ENCODE data around the gene GTSE1.
"Not testable (repeated sequence)": the region's sequence is repeated elsewhere in the genome, so short reads cannot be mapped to it uniquely, and the experiment has no call there.

Gene GTSE1

DNA sequence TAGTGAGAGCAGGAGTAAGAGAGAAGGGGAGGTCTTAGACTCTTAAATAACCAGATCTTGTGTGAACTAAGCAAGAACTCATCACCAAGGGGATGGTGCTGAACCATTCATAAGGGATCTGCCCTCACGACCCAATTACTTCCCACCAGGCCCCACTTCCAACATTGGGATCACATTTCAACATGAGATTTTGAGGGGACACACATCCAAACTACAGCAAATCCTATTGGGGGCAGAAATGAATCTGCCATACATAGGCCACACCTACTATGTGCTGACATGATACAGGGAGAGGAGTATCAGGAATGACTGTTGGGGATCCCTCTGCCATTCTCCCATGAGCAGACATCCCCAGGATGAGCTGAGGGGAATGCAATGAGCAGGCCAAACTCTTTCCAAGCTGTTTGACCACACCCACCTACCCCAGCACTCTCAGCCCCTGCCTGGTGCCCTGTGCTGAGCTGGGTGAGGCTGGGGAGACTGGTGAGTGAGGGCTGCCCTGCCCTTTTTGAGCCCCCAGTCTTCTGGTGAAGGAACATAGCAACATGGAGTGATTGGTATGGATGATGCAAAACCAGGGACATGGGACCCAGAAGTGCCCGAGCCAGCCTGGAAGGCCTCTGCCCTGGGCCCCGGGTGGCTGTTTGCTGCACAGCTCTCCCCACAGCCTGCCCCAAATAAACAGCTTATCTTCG lies 1.2 kb upstream of the GTSE1 start:
- DNase-seq: peak; percentile 32

- peak; percentile 54 for DNase-seq
Observed at GRCh38 chr22:46297151-46297812, 612 bp downstream of the GTSE1 start.

GRCh38 chr22:46299101-46299500 lies 2.4 kb downstream of the GTSE1 start:
- DNase-seq: no peak

GRCh38 chr22:46300491-46300890 lies 3.8 kb downstream of the GTSE1 start:
- DNase-seq: no peak

DNA sequence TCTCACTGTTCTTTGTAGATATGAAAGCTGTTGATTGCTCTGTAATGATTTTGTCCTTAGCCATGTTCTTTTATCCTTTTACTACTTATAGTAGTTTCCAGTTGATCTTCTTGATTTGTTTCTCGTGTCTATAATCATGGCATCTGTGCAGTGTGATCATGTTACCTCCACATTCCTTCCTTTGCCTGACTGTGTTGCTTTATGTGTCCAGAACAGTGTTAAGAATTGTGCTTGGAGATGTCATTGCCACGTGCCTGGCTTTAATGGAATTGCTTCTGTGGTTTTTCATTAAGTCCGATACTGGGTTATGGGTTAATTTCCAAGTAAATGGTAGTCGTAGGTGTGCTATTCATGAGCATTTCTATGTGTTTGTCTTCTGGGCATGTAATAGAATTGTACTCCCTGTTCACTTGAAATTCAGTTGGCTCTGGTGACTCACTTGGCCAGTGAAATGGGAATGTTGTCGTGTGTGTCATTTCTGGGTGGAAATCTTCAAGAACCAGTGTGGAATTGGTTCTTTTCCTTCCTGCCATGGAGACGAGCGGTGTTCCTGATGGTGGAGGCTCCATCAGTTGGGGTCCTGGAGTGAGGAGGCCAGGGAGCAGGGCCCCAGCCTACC lies 6.8 kb downstream of the GTSE1 start:
- no peak for DNase-seq

DNA sequence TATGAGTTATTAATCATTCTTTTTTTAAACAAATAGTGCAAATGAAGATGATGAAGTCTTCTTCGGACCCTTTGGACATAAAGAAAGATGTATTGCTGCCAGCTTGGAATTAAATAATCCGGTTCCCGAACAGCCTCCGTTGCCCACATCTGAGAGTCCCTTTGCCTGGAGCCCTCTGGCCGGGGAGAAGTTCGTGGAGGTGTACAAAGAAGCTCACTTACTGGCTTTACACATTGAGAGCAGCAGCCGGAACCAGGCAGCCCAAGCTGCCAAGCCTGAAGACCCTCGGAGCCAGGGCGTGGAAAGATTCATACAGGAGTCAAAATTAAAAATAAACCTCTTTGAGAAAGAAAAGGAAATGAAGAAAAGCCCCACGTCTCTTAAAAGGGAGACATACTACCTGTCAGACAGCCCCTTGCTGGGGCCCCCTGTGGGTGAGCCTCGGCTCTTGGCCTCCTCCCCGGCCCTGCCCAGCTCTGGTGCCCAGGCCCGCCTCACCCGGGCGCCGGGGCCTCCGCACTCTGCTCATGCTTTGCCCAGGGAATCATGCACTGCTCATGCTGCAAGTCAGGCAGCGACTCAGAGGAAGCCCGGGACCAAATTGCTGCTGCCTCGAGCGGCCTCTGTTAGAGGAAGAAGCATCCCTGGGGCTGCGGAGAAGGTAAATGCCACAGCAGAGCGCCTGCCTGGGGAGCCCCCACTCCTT lies 11.8 kb downstream of the GTSE1 start:
- DNase-seq: no peak

DNA sequence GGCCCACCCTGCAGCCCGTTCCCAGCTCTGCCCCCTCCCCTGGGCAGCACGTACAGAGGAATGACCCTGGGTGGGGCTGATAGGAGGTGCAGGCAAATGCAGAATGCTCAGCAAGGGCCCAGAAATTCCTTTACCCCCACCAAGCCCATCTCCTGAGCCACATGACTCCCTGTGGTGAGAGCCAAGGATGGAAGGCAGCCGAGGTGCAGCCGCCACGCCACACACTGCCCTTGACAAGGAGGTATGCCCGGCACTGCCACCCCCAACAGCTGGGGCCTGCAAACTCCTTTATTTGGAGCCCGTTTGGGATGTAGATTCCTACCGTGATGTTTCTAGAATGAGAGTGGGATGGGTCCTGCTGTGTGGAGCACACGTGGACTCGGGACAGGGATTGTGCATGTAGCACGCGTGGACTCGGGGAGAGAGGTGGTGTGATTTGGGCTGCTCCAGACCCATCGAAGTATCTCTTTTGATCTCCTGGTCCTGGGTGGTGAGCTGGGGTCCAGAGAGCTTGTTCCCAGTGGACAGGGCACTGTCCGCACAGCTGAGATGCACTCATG lies 12.9 kb downstream of the GTSE1 start:
- no peak for DNase-seq

- no peak for DNase-seq
Observed at GRCh38 chr22:46312056-46312455, 15.4 kb downstream of the GTSE1 start.

DNA sequence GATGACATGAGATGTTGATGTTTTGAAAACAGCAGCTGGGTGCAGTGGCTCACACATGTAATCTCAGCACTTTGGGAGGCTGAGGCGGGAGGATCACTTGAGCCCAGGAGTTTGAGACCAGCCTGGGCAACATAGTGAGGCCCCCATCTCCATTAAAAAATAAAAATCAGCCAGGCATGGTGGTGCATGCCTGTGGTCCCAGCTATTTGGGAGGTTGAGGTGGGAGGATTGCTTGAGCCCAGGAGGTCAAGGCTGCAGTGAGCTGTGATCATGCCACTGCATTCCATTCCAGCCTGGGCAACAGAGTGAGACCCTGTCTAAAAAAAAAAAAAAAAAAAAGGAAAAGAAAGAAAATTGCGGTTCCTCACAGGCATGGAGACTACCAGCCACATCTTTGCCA lies 16.2 kb downstream of the GTSE1 start:
- DNase-seq: not testable (repeated sequence)

GRCh38 chr22:46315976-46316375 lies 19.3 kb downstream of the GTSE1 start:
- no peak for DNase-seq

- no peak for DNase-seq
Observed at GRCh38 chr22:46317646-46318045, 21.0 kb downstream of the GTSE1 start.

DNA sequence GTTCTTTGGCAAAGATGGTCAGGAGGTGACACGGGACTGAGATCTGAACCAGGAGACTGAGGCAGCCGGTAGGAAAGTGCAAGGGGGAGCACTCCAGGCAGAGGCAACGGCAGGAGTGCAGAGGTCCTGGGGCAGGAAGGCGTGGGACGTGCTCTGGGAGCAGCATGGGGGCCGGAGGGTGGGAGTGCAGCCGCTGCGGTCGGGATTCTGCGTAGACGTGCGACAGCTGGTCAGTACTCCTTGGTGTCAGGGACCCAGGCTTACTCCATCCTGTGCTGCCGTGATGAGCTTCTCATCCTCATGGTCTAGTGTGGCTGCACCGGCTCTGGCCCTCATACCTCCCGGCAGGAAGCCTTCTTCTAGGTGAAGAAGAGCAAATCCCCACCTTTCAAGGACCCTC lies 21.9 kb downstream of the GTSE1 start:
- DNase-seq: no peak

DNA sequence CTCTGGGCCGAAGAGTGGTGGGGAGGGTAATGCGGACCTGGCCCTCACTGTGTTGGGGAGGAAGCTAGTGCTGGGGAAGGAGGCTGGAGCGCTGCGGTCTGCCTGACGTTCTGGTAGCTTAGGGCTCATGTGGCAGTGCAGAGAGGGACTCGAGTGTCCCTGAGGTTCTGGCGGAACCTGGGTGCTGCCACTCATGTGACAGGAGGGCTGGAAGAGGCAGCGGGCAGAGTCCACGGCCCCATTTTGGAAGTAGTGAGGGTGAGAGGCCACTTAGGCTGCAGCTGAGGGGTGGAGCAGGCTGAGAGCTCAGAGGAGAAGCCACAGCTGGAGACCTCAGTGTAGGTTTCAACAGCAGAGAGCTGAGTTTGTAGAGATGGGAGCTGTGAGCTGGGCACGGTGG lies 22.6 kb downstream of the GTSE1 start:
- no peak for DNase-seq

- DNase-seq: no peak
Observed at GRCh38 chr22:46320166-46320710, 23.6 kb downstream of the GTSE1 start.

- no peak for DNase-seq
Observed at GRCh38 chr22:46320716-46321386, 24.2 kb downstream of the GTSE1 start.

GRCh38 chr22:46322711-46323110 lies 26.0 kb downstream of the GTSE1 start:
- no peak for DNase-seq

- DNase-seq: no peak
Observed at GRCh38 chr22:46323162-46323561, 26.5 kb downstream of the GTSE1 start.

DNA sequence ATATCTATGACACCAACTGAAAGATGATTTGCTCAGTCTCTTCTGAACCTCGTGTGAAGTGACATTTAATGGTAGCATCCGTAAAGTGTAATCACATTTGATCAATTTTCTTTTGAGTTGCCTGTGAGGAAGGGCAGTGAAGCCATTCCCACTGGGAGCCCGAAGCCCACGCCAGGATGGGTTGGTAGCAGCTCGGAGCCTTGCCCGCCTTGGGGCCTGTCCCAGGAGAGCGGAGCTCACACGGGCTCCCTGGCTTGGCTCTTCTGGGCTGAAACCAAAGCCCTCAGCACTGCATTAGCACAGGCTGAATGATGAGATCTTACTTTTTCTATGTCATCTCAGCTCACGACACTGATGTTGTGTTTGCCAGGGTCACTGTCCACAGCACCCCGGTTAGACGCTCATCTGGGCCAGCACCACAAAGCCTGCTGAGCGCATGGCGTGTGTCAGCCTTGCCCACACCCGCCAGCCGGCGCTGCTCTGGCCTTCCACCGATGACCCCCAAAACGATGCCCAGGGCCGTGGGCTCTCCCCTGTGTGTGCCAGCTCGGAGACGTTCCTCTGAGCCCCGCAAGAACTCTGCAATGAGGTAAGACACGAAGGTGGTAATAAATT lies 29.5 kb downstream of the GTSE1 start:
- DNase-seq: no peak

- no peak for DNase-seq
Observed at GRCh38 chr22:46327691-46328465, 31.2 kb downstream of the GTSE1 start.

- DNase-seq: no peak
Observed at GRCh38 chr22:46328797-46329196, 32.1 kb downstream of the GTSE1 start.

DNA sequence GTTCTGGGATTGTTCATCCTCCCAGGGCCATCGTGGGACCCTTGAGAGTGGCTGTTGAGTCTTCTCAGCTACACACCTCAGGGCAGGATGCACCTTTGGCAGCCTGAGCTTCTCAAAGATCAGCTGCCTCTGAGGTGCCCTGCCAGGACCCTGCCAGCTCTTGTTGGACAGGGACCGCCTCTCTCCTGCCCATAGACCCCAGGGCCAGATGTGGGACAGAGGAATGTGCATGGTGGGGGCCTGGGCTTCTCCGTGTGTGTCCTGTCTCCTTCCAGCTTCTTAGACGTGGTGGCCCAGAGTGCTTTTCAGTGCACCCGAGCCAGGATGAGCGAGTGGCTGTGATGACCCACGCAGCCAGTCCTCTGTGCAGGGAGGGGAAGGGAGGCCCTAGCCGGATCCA lies 32.9 kb downstream of the GTSE1 start:
- no peak for DNase-seq
